Uterus (tissue), 4 donors: ENCODE data around the gene CAPN9. TPM values are rescaled to one million over a fixed set of nuclear protein-coding genes. Genes with fewer than 3 reads are reported as not detected.
"Not testable (repeated sequence)": the region's sequence is repeated elsewhere in the genome, so short reads cannot be mapped to it uniquely, and the experiment has no call there.

Source experiments
- DNase-seq, 2 donors: peaks; one replicate each; pipeline ENCODE4 v3.0.0-alpha.2; 2019 to 2020
- H3K27ac ChIP-seq, 2 donors: fragments of 200-600 bp; sonication (generic); 1 replicate in 1 of 2; 2 replicates in 1 of 2; pipeline ENCODE4 v1.5.1; 2016 to 2018
- H3K27me3 ChIP-seq, 2 donors: fragments of 200-600 bp; sonication (generic); one replicate each; pipeline ENCODE4 v1.5.1; 2018 to 2019; ENCODE audit warnings: control low read depth in 1 of 2
- H3K36me3 ChIP-seq, 2 donors: fragments of 200-600 bp; sonication (generic); one replicate each; pipeline ENCODE4 v1.5.1; 2019; ENCODE audit warnings: control low read depth in 1 of 2
- H3K4me1 ChIP-seq, 2 donors: fragments of 200-600 bp; sonication (generic); one replicate each; pipeline ENCODE4 v1.5.1; 2018 to 2019; ENCODE audit warnings: control low read depth in 1 of 2
- H3K4me3 ChIP-seq, 2 donors: fragments of 200-600 bp; sonication (generic); 1 replicate in 1 of 2; 2 replicates in 1 of 2; pipeline ENCODE4 v1.5.1; 2018 to 2019; ENCODE audit warnings: mild to moderate bottlenecking in 1 of 2
- H3K9me3 ChIP-seq, 2 donors: fragments of 200-600 bp; sonication (generic); one replicate each; pipeline ENCODE4 v1.5.1; 2019; ENCODE audit warnings: control low read depth in 1 of 2
- CTCF ChIP-seq, 4 experiments: fragments of 200-600 bp in 2 of 4; fragments of 450-650 bp in 2 of 4; sonication (generic) in 2 of 4; IDR thresholded peaks; one replicate each; pipeline ENCODE4 v1.5.1; 2016 to 2019; ENCODE audit warnings: antibody characterized with exemption in 4 of 4, mild to moderate bottlenecking in 2 of 4, moderate library complexity in 1 of 4
- POLR2A ChIP-seq, 2 donors: fragments of 450-650 bp; IDR thresholded peaks; one replicate each; pipeline ENCODE4 v1.6.1; 2016; ENCODE audit warnings: antibody characterized with exemption in 2 of 2, mild to moderate bottlenecking in 1 of 2, moderate library complexity in 1 of 2
- intact Hi-C: fragments of 100-400 bp; cut with DNase I; formaldehyde crosslinking; loops from one replicate; pipeline ENCODE4 v1.15.1; 2023; ENCODE audit warnings: low total_unique reads
- total RNA-seq, 4 donors: library from RNA; depleted of rRNA in 3 of 4; stranded (reverse); fragments of >200 nt in 3 of 4; gene quantifications; one replicate each; pipeline versions ENCODE4 v1.1.0 to v1.2.4, GENCODE V29; 2014 to 2023
- donor health status: DM: yes; HTN: yes; CAD: no.

The CAPN9 gene
- total RNA-seq, 4 donors from 2014 or later, result 0.41 TPM; not detected in 3

- no peaks in the 10 kb centered on the region for H3K4me1 ChIP-seq
- intact Hi-C loops, result no loop called here
- H3K36me3 ChIP-seq, result no peaks in the 10 kb centered on the region
- no peaks in the 10 kb centered on the region for H3K27me3 ChIP-seq
- no peak overlapping the region for H3K27ac ChIP-seq
- TF ChIP-seq CTCF (IDR thresholded peaks at IDR 0.05) (no peak), POLR2A (IDR thresholded peaks at IDR 0.05) (no peak)
- H3K4me3 ChIP-seq, result no peak overlapping the region
- no peaks in the 10 kb centered on the region for H3K9me3 ChIP-seq
- DNase-seq, result no peak
Observed at GRCh38 chr1:230717251-230717650, 29.9 kb upstream of the CAPN9 start.

DNA sequence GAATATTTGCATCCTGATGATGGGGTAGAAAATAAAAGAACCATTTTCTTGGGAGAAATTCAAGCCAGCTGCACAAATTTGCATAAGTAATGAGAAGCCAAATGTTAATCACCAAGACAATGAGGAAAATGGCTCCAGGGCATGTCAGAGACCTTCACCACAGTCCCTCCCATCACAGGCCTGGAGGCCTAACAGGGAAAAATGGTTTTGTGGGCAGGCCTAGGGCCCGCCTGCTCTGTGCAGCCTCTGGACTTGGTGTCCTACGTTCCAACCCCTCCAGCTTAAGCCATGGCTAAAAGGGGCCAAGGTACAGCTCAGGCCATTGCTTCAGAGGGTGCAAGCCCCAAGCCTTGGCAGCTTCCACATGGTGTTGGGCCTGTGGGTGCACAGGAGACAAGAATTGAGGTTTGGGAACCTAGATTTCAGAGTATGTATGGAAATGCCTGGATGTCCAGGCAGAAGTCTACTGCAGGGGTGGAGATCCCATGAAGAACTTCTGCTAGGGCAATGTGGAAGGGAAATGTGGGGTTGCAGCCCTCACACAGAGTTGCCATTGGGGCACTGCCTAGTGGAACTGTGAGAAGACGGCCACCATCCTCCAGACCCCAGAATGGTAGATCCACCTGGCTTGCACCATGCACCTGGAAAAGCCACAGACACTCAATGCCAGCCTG, 25.2 kb upstream of the CAPN9 start:
- intact Hi-C loops, H3K27ac ChIP-seq, H3K27me3 ChIP-seq, H3K4me3 ChIP-seq, H3K4me1 ChIP-seq, DNase-seq, H3K36me3 ChIP-seq, H3K9me3 ChIP-seq: not testable (repeated sequence)

DNA sequence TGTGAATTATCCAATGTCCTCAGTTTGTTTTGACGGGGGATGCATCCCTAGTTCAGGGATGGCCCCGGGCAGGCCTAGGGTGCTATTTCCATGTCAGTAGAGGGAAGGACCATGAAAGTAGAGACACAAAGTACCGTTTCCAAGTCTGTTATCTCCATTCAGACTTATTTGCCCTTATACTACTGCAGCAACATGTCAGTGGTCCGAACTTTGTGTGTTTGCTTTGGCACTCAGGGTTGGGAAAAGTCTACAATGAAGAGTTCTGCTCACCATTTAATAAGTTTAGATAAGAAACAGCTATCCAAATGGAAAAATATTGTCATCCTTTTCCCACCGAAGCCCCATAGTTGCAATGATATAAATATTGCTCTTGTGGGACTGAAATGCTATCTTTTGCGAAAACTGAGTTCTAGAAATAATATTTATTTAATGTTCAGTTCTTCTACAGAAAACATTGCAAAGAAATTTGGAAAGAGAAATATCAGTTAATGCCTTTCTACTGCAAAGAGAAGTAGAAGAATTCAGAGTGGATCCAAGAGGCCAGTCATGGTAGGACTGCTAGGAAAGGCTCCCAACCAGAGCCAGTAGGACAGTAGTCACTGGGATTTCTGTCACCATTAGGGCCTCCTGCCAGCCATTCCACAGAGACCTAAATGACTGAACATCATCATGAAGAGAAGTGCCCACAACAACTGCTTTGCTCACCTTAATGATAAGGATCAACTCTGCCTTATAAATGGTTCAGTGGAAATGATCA, 21.8 kb upstream of the CAPN9 start:
- no peak for DNase-seq
- TF ChIP-seq CTCF (IDR thresholded peaks at IDR 0.05) (no peak), POLR2A (IDR thresholded peaks at IDR 0.05) (no peak)
- Histone ChIP-seq H3K9me3 (no peaks in the 10 kb centered on the region), H3K27ac (no peak overlapping the region), H3K36me3 (no peaks in the 10 kb centered on the region), H3K4me3 (no peak overlapping the region), H3K4me1 (no peaks in the 10 kb centered on the region), H3K27me3 (no peaks in the 10 kb centered on the region)
- intact Hi-C loops, result no loop called here

DNA sequence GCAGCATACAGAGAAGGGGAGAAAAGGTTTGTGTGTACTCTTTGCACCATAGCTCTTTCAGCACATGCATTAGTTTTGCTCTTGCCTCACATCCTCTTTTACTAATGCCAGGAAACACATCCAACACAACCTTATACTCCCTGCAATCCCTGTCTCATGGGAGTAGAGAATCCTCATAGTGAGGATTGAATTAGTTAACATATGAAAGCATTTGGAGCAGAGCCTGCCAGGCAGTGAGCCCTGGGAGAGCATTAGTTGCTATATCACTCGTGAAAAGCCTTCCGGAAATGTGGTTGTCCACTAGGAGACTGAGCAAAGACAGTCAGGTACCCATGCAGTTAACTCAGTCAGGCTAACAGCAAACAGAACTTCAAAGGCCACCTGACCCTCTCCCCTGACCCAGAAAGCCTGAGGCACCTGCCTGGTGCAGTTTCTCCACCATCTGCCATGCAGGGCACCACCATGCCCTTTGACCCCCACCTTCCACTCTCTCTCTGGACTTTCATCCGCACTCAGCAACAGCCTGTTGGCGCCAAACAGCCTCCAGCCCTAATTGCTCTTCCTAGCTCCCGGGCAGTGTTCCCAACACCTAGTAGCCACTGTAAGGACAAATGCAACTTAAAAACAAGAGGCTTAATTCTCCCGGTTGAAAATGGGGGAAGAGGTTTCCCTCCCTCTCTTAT, 18.3 kb upstream of the CAPN9 start:
- DNase-seq, result no peak
- H3K27ac ChIP-seq, result no peak overlapping the region

DNA sequence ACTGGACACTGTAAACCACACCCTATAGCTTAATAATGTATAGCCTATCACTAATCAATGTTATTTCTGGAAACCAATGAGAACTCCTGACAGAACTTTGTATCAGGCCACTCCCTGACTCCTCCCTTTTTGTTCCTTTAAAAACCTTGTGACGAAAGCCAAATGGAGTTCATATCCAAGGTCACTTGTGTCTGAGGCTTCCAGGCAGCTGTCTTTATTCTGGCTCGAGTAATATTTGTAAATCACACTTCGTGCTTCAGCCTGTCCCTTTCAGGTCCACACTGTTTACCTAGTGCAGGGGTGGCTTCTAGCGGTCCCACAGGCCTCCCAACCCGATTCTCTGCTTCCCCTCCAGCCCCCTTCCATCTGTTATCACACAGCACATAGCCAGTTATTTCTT, 16.2 kb upstream of the CAPN9 start:
- H3K27me3 ChIP-seq, result no peaks in the 10 kb centered on the region
- no peaks in the 10 kb centered on the region for H3K9me3 ChIP-seq
- no peak overlapping the region for H3K27ac ChIP-seq
- intact Hi-C loops, result no loop called here
- TF ChIP-seq POLR2A (IDR thresholded peaks at IDR 0.05) (no peak), CTCF (IDR thresholded peaks at IDR 0.05) (no peak)
- H3K36me3 ChIP-seq, result no peaks in the 10 kb centered on the region
- no peak overlapping the region for H3K4me3 ChIP-seq
- no peak for DNase-seq
- H3K4me1 ChIP-seq, result no peaks in the 10 kb centered on the region

More for the DNA sequence above, 18.3 kb upstream of the CAPN9 start:
- Histone ChIP-seq H3K4me1 (no peaks in the 10 kb centered on the region), H3K36me3 (no peaks in the 10 kb centered on the region), H3K4me3 (no peak overlapping the region), H3K9me3 (no peaks in the 10 kb centered on the region), H3K27me3 (no peaks in the 10 kb centered on the region)
- intact Hi-C loops, result no loop called here
- TF ChIP-seq POLR2A (IDR thresholded peaks at IDR 0.05) (no peak), CTCF (IDR thresholded peaks at IDR 0.05) (no peak)
